Inflammatory macrophage treated with lipopolysaccharide for 4 hours (primary cell): ENCODE data around the gene METTL14.
A peak's percentile ranks its signal among the peaks of the same experiment; 100 is the strongest.
"Not testable (repeated sequence)": the region's sequence is repeated elsewhere in the genome, so short reads cannot be mapped to it uniquely, and the experiment has no call there.

Experiments
- DNase-seq: peaks from one replicate; pipeline ENCODE4 v3.0.0-alpha.2; 2020

Gene METTL14

GRCh38 chr4:118684873-118685811 lies at the start of gene METTL14:
TSS of gene METTL14 (plus strand) at chr4:118685392. CDS start at chr4:118685535, 143 bp downstream.
- DNase-seq: peak; percentile 92

GRCh38 chr4:118636126-118636525 lies 49.1 kb upstream of the METTL14 start:
- not testable (repeated sequence) for DNase-seq

- DNase-seq: not testable (repeated sequence)
Observed at GRCh38 chr4:118664665-118665064, 20.5 kb upstream of the METTL14 start.

- peak; percentile 37 for DNase-seq
Observed at GRCh38 chr4:118669220-118669619, 16.0 kb upstream of the METTL14 start.

DNA sequence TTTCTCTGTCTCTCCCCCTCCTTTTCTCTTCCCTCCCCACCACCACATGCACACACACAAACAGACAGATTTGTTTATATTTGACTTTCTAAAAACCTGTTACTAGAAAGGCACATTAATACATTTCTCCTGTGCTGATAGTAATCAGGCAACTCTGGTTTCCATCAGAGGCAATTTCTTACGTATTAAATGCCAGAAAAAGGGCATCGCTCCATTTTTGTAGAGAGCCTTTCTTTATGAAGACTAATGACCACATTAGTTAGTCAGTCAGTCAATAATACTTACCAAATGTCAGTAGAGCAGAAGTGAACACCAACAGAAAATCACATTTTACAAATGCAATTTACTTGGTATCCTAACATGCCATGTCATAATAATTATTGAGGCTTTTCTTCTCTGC lies 14.2 kb upstream of the METTL14 start:
- DNase-seq: not testable (repeated sequence)

GRCh38 chr4:118676128-118676527 lies 9.1 kb upstream of the METTL14 start:
- no peak for DNase-seq

DNA sequence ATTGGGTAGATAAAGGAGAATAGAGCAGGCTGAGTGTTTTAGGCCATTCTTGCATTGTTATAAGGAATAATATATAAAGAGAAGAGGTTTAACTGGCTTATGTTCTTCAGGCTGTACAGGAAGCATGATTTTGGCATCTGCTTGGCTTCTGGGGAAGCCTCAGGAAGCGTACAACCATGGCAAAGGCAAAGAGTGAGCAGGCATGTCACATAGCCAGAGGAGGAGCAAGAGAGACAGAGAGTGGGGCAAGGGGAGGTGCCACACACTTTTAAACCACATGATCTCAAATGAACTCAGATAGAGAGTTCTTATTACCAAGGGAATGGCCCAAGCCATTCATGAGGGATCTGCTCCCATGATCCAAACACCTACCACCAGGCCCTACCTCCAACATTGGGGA lies 4.4 kb upstream of the METTL14 start:
- DNase-seq: no peak

DNA sequence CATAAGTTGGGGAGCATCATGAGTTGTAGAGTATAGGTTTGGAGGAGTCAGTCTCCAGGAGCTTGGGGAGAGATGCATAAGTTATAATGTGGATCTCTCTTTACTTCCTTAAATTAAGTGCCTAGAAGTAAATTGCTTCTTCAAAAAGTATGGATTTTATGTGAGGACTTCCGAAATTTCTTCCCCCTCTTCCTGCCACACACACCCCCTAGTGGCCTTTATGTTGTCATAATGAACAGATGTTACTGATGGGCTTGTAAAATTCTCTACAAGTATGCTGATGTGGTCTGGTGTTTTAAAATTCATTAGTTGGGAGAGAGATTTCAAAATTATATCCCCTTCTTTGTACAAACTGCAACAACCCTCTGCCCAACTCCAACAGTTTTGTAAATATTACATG lies 2.3 kb upstream of the METTL14 start:
- DNase-seq: peak; percentile 33

DNA sequence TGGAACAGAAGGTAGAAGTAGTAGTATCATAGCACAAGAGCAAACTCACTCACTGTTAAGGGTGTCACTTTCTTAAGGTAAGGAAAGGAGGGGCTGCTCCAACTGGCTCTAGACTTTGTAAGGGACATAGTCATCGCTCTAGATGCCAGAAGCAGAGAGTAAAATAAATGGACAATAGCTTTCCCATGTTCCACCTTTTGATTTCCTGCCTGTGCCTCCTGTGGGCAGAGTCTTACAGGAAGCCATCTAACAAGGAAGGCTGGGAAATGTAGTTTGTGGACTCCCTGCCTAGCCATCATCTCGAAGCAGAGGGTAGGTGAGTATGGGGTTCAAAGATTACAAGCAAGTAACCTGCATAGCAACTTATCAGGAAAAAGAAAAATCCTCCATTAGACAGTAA lies 1.7 kb upstream of the METTL14 start:
- DNase-seq: no peak

DNA sequence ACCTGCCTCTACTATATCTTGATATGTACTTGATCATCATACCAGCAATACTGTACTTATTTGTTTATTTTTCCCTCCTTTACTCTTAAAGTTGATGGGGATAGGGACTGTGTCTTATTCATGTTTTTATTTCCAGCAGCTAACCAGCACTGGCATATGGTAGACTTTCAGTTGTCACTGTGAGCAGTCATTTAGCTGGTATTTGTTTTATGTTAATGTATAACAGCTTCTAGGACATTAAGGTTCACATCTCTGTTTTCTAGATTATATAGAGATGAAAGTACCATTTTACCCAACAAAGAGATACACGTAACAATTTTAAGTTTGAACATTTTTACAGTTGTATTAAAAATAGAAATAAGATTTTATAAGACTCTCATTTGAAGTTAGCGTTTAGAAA lies 17.9 kb downstream of the METTL14 start:
- DNase-seq: no peak

DNA sequence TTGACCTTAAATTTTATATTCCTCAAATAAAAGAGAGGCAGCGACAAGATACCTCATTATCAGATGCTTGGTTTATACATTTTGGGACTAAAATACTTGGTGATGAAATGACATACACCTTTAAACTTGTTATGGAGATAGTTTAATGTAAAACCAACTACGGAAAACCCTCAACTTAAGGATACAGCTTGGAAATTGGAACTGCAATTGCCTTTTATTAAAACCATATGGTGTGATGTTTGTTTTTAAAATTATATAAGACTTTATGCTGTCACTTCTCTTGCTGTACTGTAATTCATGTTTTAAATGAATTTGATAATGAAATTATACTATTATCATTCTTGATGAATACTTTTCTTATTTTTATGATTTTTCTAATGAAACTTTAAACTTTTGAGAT lies 25.9 kb downstream of the METTL14 start:
- no peak for DNase-seq

GRCh38 chr4:118712872-118713271 lies 27.7 kb downstream of the METTL14 start:
- no peak for DNase-seq

- no peak for DNase-seq
Observed at GRCh38 chr4:118714682-118715081, 29.5 kb downstream of the METTL14 start.

- no peak for DNase-seq
Observed at GRCh38 chr4:118716304-118716703, 31.1 kb downstream of the METTL14 start.

DNA sequence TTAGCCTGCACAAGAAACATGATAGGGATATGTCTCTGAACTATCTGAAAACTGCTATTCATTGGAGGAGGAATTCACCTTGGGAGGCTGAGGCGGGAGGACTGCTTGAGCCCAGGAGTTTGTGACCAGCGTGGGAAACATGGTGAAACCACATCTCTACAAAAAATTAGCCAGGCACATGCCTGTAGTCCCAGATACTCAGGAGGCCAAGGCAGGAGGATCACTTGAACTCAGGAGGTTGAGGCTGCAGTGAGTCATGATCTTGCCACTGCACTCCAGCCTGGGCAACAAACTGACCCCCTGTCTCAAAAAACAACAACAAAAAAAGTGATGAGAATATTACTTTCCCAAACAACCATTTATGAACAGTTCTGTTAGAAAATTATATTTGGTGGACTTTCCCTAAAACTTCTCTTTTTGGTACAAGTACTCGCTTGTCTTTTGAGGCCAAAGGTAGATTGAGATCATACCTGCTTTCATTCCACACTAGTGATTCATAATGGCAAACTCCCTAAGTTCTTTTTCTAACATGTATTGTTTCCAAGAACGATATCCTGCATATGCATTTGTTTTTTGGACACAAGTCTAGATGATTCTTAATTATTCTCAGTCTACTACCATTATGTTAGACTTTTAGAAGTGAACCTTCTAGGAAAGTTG lies 33.4 kb downstream of the METTL14 start:
- DNase-seq: no peak

- DNase-seq: no peak
Observed at GRCh38 chr4:118721752-118722151, 36.6 kb downstream of the METTL14 start.

- DNase-seq: no peak
Observed at GRCh38 chr4:118723369-118723768, 38.2 kb downstream of the METTL14 start.

- DNase-seq: no peak
Observed at GRCh38 chr4:118727360-118727759, 42.2 kb downstream of the METTL14 start.

DNA sequence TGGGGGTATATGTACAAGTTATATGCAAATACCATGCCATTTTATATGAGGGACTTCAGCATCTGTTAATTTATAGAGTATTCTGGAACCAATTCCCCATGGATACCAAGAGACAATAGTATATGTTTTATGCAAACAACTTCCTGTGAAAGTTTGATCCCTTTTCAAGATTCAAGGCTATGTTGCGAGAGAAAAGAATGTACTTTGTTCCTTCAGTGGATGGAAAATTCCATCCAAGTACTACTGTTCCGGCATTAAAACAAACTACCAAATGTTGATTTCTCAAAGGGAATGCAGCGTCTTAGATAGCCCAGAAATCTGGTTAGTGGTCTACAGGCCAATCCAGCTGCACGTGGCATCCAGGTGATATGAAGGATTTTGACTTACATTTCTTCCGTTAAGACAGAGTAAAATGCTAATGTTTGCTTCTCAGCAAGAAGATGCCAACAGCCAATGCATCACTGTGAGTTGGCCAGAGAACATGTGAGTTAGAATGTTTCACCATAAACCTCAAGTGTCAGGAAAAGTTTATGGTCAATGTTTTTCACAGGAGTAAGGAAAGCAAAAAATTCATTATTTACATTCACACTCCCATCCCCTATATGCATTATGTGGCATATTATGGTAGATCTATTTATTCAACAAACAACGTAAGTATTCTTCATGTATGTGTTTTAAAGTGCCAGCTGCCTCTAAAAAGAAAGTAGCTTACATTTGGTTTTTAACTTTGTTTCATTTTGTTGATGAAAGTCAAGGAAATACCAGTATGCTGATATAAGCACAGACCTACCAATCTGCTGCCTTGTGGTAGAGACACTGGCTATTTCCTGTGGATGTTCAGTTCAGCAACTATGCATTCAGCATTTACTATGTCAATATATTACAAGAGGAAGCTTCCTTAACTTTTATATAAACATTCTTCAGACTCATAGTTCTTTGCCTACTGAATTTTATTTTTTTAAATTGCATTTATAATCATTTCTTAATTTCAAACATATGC lies 44.4 kb downstream of the METTL14 start:
- no peak for DNase-seq

- no peak for DNase-seq
Observed at GRCh38 chr4:118730683-118731082, 45.5 kb downstream of the METTL14 start.

DNA sequence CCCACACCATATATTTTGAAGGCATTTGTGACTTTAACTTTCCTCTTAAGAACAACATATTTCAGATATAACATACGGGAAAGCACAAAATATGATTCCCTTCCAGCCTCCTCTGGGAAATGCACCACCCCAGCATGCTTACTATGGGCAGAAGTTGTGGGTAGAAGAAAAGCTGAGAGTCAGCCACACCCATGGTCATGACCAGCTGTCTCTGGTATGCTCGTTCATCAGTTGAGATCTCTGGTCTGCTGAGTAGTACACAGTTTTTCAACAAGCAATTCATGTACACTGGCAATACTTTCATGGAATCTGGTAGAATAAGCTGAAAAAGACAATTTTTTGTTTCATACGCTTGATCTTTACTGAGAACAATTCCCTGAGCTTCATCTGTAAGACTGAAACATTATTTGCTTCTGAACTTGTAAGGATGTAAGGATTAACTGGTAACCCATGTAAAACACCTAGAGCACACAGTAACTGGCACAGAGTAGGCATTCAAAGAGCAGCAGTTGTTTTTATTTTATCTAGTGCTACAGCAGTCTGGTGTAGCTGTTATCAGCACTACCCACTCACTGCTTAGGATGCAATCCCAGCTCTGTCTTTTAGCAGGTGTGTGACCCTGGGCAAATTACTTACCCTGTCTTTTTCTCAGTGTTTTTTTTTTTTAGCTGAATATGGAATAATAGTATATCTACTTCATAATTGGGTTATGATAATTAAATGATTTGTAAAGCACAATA lies 47.6 kb downstream of the METTL14 start:
- DNase-seq: no peak
